NCI-H69 (cell line): Measurements from ENCODE around the gene PCDH15.

Source experiments
- DNase-seq: peaks from one replicate; lab custom pipeline; 2025; lab: John Stamatoyannopoulos, UW

The PCDH15 gene

GRCh38 chr10:54708021-54708420, 93.0 kb downstream of the PCDH15 start:
- DNase-seq, result peak; percentile 34

GRCh38 chr10:54702583-54703485, 98.2 kb downstream of the PCDH15 start:
- no peak for DNase-seq

GRCh38 chr10:54691331-54691730, 109.7 kb downstream of the PCDH15 start:
- DNase-seq, result peak; percentile 4

- no peak for DNase-seq
These were observed 118.5 kb downstream of the PCDH15 start for GRCh38 chr10:54682554-54682953.

- DNase-seq, result no peak
These were observed 119.9 kb downstream of the PCDH15 start for GRCh38 chr10:54681136-54681535.

GRCh38 chr10:54667136-54667535, 133.9 kb downstream of the PCDH15 start:
- DNase-seq, result peak; percentile 80

- DNase-seq, result peak; percentile 27
These were observed 134.8 kb downstream of the PCDH15 start for GRCh38 chr10:54666192-54666591.

- DNase-seq, result peak; percentile 51
These were observed 135.9 kb downstream of the PCDH15 start for GRCh38 chr10:54665095-54665494.

- no peak for DNase-seq
These were observed 140.6 kb downstream of the PCDH15 start for GRCh38 chr10:54660397-54660796.

- no peak for DNase-seq
These were observed 144.4 kb downstream of the PCDH15 start for GRCh38 chr10:54656643-54657042.

- no peak for DNase-seq
These were observed 147.5 kb downstream of the PCDH15 start for GRCh38 chr10:54653518-54653917.

GRCh38 chr10:54650547-54650946, 150.5 kb downstream of the PCDH15 start:
- no peak for DNase-seq

- no peak for DNase-seq
These were observed 179.0 kb downstream of the PCDH15 start for GRCh38 chr10:54622017-54622416.

GRCh38 chr10:54620352-54620751, 180.7 kb downstream of the PCDH15 start:
- DNase-seq, result no peak

GRCh38 chr10:54614072-54614471, 187.0 kb downstream of the PCDH15 start:
- peak; percentile 10 for DNase-seq

- DNase-seq, result no peak
These were observed 187.9 kb downstream of the PCDH15 start for GRCh38 chr10:54613162-54613561.

GRCh38 chr10:54609423-54609822, 191.6 kb downstream of the PCDH15 start:
- DNase-seq, result peak; percentile 4

GRCh38 chr10:54607983-54608382, 193.0 kb downstream of the PCDH15 start:
- peak; percentile 73 for DNase-seq

- DNase-seq, result no peak
These were observed 206.7 kb downstream of the PCDH15 start for GRCh38 chr10:54594289-54594688.

- peak; percentile 3 for DNase-seq
These were observed 213.1 kb downstream of the PCDH15 start for GRCh38 chr10:54587971-54588370.

- DNase-seq, result peak; percentile 66
These were observed 215.5 kb downstream of the PCDH15 start for GRCh38 chr10:54585572-54585971.

GRCh38 chr10:54577682-54578081, 223.3 kb downstream of the PCDH15 start:
- no peak for DNase-seq

GRCh38 chr10:54576541-54576940, 224.5 kb downstream of the PCDH15 start:
- DNase-seq, result no peak

- no peak for DNase-seq
These were observed 241.5 kb downstream of the PCDH15 start for GRCh38 chr10:54559498-54559897.
